HFF-Myc (cell line): ENCODE results near the gene CD209.
"Not testable (repeated sequence)": the region's sequence is repeated elsewhere in the genome, so short reads cannot be mapped to it uniquely, and the experiment has no call there.

Source experiments
- DNase-seq: peaks from one replicate; pipeline ENCODE4 v3.0.0-alpha.2; 2011; ENCODE audit warnings: low read depth; ENCODE audit errors: extremely low read depth
- H3K4me3 ChIP-seq: replicated peaks from 2 replicates; pipeline ENCODE4 v1.5.1; 2011; ENCODE audit warnings: low read depth, mild to moderate bottlenecking, control low read depth, low read length
- TF ChIP-seq, protein P1 (sequence below): IDR thresholded peaks from 2 replicates; pipeline ENCODE4 v1.5.1; 2012; ENCODE audit warnings: mild to moderate bottlenecking, low read depth, low read length, control low read depth; ENCODE audit errors: missing control alignments

CD209 gene, protein sequence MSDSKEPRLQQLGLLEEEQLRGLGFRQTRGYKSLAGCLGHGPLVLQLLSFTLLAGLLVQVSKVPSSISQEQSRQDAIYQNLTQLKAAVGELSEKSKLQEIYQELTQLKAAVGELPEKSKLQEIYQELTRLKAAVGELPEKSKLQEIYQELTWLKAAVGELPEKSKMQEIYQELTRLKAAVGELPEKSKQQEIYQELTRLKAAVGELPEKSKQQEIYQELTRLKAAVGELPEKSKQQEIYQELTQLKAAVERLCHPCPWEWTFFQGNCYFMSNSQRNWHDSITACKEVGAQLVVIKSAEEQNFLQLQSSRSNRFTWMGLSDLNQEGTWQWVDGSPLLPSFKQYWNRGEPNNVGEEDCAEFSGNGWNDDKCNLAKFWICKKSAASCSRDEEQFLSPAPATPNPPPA

DNA sequence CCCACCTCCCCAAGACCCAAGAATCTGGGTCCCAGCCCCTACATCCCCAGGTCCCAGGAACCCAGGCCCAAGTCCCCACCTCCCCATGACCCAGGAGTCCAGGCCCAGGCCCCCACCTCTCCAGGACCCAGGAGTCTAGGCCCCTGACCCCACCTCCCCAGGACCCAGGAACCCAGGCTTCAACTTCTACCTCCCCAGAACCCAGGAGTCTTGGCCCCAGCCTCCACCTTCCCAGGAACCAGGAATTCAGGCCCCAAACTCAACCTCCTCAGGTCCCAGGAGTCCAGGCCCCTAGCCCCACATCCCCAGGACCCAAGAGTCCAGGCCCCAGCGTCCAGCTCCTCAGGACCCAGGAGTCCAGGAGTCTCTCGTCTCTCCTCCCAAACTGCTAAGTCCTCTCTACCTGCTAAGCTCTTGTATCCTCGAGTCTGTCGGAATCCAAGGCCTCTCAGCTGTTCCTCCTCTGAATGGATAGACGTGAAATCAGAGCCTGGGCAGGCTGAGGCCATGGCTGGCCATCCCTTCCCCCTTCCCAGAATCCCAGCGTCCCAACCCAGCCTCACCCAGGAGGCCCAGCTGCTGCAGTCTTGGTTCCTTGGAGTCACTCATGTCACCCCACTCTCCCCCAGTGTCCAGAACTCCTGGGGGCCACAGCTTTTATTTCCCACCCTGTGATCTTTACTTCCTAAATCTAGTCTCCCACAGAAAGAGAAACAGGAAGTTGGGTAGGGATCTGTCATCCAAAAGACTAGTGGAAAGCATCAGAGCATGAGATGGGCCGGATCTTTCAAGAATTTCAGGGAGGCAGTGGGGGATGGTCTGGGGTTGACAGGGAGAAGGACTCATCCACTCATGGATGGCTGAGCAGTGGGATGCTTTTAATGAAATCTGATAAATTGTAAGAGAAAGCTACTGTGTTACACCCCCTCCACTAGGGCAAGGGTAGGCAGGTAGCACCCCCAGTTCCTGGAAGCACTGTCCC lies at the start of gene CD209:
Gene CD209, minus strand, starts transcription at position 632 of the 982 bp plus-strand sequence. Its CDS starts 23 bp downstream, at position 609.
- DNase-seq: no peak
- TF ChIP-seq, protein P1, sequence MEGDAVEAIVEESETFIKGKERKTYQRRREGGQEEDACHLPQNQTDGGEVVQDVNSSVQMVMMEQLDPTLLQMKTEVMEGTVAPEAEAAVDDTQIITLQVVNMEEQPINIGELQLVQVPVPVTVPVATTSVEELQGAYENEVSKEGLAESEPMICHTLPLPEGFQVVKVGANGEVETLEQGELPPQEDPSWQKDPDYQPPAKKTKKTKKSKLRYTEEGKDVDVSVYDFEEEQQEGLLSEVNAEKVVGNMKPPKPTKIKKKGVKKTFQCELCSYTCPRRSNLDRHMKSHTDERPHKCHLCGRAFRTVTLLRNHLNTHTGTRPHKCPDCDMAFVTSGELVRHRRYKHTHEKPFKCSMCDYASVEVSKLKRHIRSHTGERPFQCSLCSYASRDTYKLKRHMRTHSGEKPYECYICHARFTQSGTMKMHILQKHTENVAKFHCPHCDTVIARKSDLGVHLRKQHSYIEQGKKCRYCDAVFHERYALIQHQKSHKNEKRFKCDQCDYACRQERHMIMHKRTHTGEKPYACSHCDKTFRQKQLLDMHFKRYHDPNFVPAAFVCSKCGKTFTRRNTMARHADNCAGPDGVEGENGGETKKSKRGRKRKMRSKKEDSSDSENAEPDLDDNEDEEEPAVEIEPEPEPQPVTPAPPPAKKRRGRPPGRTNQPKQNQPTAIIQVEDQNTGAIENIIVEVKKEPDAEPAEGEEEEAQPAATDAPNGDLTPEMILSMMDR: no peak
- no peak within 1 kb of the TSS for H3K4me3 ChIP-seq

DNA sequence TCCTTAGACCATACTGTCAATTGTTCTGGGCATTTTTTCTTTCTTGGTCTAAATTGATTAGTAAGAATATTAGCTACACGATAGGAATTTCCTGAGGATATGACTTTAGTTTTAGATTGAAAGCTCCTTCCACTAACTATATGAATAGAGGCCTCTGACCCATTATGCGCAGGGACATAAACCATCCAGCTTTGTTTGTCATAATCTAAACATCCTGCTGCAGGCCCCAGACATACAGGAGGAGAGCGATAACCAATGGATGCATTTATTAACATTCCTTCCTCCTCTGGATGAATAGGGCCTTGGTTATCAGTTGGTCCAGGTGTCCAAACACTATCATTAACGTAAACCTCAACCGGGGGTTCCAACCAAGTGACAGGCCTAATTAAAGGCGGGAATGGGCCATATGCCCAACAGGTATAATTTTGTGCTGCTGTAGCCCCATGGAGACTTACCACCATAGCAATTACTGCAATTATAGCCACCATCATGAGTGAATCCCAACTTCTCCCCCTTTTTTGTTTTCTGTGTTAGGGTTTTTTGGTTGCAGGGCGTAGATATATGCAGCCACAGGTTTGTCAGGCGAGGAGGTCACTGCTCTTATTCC lies 48.3 kb upstream of the CD209 start:
- TF ChIP-seq, protein P1: no peak
- no peak for DNase-seq
- H3K4me3 ChIP-seq: no peak overlapping the region

DNA sequence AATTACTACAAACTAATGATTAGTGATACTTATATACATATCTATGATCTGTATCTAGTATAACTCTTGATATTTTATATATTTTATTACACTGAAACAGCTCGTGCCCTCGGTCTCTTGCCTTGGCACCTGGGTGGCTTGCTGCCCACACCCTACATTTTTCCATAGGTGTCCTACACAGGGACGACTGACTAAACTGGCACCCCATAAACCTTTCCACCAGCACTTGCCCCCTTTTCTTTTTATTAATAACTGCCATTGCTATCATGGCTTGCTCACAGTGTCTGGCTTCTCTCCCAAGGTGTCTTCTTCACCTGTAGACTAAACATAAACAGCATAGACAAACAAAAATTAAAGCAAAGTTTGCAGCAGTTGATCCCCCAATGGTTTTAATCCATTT lies 46.2 kb upstream of the CD209 start:
- no peak overlapping the region for H3K4me3 ChIP-seq
- TF ChIP-seq, protein P1: no peak
- DNase-seq: no peak

DNA sequence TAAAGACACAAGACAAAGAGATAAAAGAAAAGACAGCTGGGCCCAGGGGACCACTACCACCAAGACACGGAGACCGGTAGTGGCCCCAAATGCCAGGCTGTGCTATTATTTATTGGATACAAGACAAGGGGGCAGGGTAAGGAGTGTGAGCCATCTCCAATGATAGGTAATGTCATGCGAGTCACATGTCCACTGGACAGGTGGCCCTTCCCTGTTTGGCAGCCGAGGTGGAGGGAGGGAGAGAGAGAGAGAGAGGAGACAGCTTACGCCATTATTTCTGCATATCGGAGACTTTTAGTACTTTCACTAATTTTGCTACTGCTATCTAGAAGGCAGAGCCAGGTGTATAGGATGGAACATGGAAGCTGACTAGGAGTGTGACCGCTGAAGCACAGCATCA lies 45.4 kb upstream of the CD209 start:
- H3K4me3 ChIP-seq, DNase-seq: not testable (repeated sequence)

DNA sequence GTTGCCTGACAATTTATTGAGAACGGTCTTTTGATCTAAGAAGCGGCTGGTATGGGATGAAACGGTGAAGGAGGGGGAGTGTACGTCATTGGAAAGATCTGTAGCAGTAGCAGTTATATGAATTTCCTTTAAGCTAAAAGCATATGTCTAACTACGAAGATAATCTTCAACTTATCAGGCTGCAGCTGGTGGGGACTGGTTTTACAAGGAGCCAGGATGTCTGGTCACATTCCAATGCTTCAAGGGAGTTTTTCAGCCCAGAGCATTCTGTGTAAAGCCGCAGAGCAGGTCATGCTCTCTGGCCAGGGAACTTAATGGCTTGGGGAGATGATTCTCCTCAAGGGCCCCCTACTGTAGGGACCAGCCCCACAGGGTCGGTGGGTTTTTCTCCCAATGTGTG lies 44.9 kb upstream of the CD209 start:
- H3K4me3 ChIP-seq: no peak overlapping the region
- TF ChIP-seq, protein P1: no peak
- no peak for DNase-seq

DNA sequence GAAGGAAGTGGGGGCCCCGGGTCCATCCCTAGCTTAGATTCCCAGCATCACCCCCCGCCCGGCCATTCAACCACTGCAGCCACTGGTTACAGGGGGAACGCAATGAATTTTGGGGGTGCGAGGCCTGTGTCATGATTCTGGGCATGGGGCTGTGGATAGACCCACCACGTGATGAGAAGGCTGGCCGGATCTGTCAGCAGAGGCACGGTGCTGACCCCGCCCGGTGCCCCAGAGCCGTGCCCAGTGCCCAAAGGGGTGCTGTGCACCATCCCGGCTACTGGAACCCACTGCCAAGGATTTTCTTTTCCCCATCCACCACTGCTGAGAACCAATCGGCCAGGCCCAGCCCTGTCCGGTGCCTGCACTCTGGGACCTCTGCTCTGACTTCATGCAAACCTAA lies 43.1 kb upstream of the CD209 start:
- TF ChIP-seq, protein P1: no peak
- DNase-seq: no peak
- no peak overlapping the region for H3K4me3 ChIP-seq
